ENCODE results near the gene ACSL1. TPM values are rescaled to one million over a fixed set of nuclear protein-coding genes. Genes with fewer than 3 reads are reported as not detected.

Gene ACSL1
- total RNA-seq, 2 experiments from 2014 or later, result 14.5 to 15.4 TPM

DNA sequence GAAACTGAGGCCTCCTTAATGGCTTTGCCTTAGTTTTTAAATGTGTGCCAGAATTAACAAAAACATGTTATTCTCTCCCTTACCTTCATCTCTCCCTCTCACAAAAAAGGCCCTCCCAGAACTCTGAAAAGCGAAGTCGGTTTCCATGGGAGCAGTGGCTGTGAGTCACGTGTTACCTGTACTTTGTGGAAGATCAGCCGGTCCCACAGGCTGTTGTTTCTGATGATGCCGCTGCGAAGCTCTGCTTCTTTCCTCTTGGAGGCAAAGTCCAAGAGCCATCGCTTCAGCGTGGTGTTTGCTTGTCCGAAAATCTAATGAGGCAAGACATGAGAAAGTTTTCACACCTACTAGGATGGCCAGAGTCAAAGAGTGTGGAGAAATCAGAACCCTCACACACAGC, 59.3 kb downstream of the ACSL1 start:
- peaks cover 34% of the 10 kb centered on the region for H3K4me1 Mint-ChIP-seq
- peaks cover 47% of the 10 kb centered on the region for H3K36me3 Mint-ChIP-seq (ENCODE audit: low read depth)
- H3K4me3 Mint-ChIP-seq, result no peak overlapping the region
- CTCF ChIA-PET, result interaction anchor here (0.6 kb wide), 1 partner anchor 221 kb away, joined by 3 read pairs; no protein-coding TSS in a partner anchor
- DNase-seq, result no peak
- H3K27ac Mint-ChIP-seq, result no peak overlapping the region
- no peaks in the 10 kb centered on the region for H3K27me3 Mint-ChIP-seq
- H3K9me3 Mint-ChIP-seq, result no peaks in the 10 kb centered on the region
- POLR2A ChIA-PET, result no interaction called here

DNA sequence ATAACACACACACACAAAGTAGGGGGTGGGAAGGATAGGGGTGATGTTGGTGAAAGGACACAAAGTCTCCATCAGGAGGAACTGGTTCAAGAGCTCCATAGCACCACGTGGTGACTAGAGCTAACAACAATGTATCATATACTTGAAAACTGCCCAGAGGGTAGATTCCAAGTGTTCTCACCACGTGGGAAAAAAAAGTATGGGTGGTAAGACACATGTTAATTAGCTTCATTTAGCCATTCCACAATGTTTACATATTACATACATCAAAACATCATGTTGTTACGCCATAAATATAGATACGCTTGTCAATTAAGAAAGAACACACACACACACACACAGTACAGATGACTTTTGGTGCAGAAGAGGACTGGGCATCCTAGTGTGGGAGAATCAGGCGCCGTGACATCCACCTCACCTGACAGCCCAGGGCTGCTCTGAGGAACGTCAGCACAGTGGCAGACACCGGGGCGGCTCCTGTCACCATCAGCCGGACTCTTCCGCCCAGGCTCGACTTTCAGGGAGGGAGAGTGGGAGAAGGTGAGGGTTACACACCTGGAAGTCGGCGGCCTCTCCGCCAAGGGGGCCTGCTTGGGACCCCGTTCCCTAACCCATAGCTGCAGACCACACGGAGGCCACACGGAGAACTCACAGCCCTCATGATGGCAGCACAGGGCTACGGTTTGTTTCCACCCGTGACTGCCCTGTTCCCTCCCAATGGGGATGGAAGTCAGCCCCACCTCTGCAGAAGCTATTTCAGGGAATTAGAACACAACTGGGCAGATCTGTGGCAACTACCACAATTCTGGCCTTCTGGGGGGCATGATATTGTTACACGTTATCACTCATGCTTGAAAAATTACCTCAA, 60.1 kb downstream of the ACSL1 start:
- ChIA-PET POLR2A (no interaction called here), CTCF (no interaction called here)
- Mint-ChIP-seq H3K27ac (peak overlapping the region; percentile 0), H3K4me3 (no peak overlapping the region), H3K36me3 (ENCODE audit: low read depth) (peaks cover 51% of the 10 kb centered on the region), H3K9me3 (no peaks in the 10 kb centered on the region), H3K27me3 (no peaks in the 10 kb centered on the region), H3K4me1 (peaks cover 36% of the 10 kb centered on the region)
- DNase-seq, result no peak

DNA sequence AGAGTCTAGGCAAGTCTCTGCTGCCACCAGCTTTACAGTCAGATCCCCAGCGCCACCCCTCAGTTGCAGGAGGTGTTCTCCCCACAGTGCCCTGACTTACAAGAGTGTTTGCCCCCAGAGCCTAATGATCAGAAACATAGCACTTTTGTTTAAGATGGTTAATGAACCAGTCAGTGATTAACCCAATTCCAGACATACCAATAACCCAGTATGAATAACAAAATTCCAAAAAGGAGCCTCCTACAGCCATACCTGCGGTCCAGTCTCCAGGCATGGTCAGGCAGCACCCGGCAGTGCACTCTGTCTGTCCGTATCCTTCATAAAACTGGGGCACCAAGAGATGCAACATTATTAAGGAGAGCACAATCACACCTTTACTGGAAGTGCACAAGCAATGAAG, 61.2 kb downstream of the ACSL1 start:
- H3K9me3 Mint-ChIP-seq, result no peaks in the 10 kb centered on the region
- no peaks in the 10 kb centered on the region for H3K27me3 Mint-ChIP-seq
- H3K36me3 Mint-ChIP-seq (ENCODE audit: low read depth), result peaks cover 57% of the 10 kb centered on the region
- POLR2A ChIA-PET, result no interaction called here
- H3K4me3 Mint-ChIP-seq, result no peak overlapping the region
- DNase-seq, result no peak
- CTCF ChIA-PET, result no interaction called here
- H3K27ac Mint-ChIP-seq, result no peak overlapping the region
- peaks cover 30% of the 10 kb centered on the region for H3K4me1 Mint-ChIP-seq

DNA sequence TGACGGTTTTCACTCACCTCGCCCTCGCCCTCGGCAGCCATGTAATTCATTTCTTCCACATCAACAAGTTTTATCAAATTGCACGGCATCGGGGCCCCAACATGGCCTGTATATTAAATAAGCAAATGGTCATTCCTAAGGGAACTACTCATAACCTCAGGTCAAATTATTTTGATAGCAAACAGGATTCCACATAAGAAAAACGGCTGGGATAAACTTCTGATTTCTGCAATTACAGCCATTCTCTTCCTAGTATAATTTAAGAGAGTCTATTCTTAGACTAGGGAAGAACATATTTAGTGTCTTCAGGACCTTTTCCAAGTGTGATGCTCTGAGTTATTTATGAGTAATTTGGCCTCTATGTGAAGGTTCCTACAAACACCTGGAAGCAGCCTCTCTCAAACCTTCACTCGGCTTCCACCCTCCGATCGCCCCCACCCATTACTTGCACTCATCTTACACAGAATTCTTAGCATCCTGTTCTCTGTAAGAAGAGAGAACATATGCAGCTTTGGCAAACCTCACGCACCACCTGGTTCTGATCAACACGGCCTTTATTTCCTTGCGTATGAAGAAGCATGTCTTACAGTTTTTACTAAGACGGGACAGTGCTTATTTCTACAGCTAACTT, 62.5 kb downstream of the ACSL1 start:
- Mint-ChIP-seq H3K36me3 (ENCODE audit: low read depth) (peaks cover 65% of the 10 kb centered on the region), H3K4me3 (no peak overlapping the region), H3K9me3 (no peaks in the 10 kb centered on the region), H3K27ac (peak overlapping the region; percentile 98), H3K27me3 (no peaks in the 10 kb centered on the region), H3K4me1 (peaks cover 26% of the 10 kb centered on the region)
- DNase-seq, result no peak
- CTCF ChIA-PET, result no interaction called here
- POLR2A ChIA-PET, result interaction anchor here (0.6 kb wide), 1 partner anchor 29 kb away, joined by 3 read pairs; no protein-coding TSS in a partner anchor

DNA sequence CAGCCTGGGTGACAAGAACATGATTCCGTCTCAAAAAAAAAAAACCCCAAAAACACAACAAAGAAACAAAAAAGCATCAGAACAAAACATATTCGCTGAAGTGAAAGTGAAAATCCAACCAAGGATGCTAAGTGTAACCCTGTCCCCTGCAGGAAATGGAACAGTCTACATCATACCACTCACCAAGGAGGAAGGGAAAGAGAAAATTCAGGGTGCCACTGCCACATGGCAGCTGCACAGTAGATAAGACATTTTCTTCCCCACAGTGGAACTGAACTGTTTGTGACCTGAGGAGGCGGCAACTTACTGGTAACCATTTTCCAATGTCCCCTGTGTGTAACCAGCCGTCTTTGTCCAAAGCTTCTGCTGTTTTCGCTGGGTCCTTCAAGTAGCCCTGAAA, 63.7 kb downstream of the ACSL1 start:
- H3K4me3 Mint-ChIP-seq, result peak overlapping the region; percentile 46
- no peaks in the 10 kb centered on the region for H3K9me3 Mint-ChIP-seq
- peaks cover 59% of the 10 kb centered on the region for H3K36me3 Mint-ChIP-seq (ENCODE audit: low read depth)
- peak; percentile 77 for DNase-seq
- H3K4me1 Mint-ChIP-seq, result peaks cover 26% of the 10 kb centered on the region
- no peaks in the 10 kb centered on the region for H3K27me3 Mint-ChIP-seq
- peak overlapping the region; percentile 98 for H3K27ac Mint-ChIP-seq
- ChIA-PET CTCF (interaction anchor here (0.9 kb wide), 1 partner anchor 17 kb away, joined by 3 read pairs; no protein-coding TSS in a partner anchor), POLR2A (no interaction called here)

DNA sequence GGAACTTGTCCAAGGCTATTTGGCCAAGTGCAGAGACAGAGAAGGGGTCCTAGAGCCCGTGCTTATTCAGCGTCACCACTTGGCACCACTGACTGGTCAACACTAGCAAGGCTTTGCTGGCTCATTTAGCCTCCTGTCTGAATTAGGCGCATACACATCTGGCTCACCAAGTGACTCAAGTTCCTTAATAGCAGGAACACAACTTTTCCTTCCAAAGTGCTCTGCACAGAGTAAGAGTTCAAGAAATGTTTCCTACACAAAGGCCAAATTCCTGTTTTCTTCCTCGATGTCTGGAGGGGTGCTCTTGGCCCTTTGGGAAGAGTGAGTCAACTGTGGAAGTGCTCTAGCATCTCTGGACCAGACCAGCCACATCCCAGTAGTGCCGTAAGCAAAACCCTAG, 65.1 kb downstream of the ACSL1 start:
- Mint-ChIP-seq H3K27ac (no peak overlapping the region), H3K9me3 (no peaks in the 10 kb centered on the region), H3K4me1 (peaks cover 26% of the 10 kb centered on the region), H3K27me3 (no peaks in the 10 kb centered on the region), H3K36me3 (ENCODE audit: low read depth) (peaks cover 53% of the 10 kb centered on the region), H3K4me3 (no peak overlapping the region)
- DNase-seq, result no peak
- CTCF ChIA-PET, result no interaction called here
- POLR2A ChIA-PET, result no interaction called here

DNA sequence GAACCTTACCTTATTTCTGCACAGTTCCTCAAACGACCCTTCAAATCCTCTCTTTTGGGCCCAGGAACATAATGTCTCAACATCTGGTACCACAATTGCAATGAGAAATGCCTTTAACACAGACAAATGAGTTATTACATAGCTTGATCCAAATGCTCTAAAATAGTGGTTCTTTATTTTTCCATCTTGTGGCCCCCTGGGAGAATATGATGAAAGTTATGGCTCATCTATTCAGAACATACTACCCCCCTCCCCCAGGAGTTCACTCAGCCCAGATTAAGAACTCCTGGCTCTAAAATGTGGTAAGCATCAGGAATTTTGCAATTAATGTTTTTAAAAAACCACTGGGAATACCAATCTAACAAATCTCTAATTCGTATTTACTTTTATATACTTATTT, 68.0 kb downstream of the ACSL1 start:
- no peak overlapping the region for H3K27ac Mint-ChIP-seq
- H3K4me3 Mint-ChIP-seq, result no peak overlapping the region
- H3K27me3 Mint-ChIP-seq, result no peaks in the 10 kb centered on the region
- H3K4me1 Mint-ChIP-seq, result peaks cover 17% of the 10 kb centered on the region
- POLR2A ChIA-PET, result no interaction called here
- CTCF ChIA-PET, result no interaction called here
- DNase-seq, result no peak
- peaks cover 43% of the 10 kb centered on the region for H3K36me3 Mint-ChIP-seq (ENCODE audit: low read depth)
- no peaks in the 10 kb centered on the region for H3K9me3 Mint-ChIP-seq

DNA sequence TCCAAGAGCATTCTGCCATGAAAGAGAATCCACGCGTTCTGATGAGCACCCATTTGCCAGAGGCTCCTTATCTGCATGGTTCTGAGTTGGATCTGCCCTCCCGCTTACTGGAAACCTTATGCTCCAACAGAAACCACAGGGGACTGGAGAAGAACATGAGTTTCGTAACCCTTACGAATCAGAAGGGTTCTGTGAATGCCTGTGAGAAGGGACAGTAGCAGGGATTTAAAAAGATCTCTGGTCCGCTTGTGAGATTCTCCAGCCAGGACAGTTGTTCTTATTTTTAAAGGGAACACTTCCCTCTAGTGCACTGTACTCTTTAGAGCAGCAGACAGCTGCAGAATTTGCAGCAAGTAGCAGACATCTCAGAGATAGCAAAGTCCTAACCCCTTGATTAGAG, 69.4 kb downstream of the ACSL1 start:
- H3K27ac Mint-ChIP-seq, result no peak overlapping the region
- ChIA-PET POLR2A (no interaction called here), CTCF (no interaction called here)
- peaks cover 7% of the 10 kb centered on the region for H3K4me1 Mint-ChIP-seq
- no peaks in the 10 kb centered on the region for H3K9me3 Mint-ChIP-seq
- no peak overlapping the region for H3K4me3 Mint-ChIP-seq
- H3K27me3 Mint-ChIP-seq, result no peaks in the 10 kb centered on the region
- no peak for DNase-seq
- H3K36me3 Mint-ChIP-seq (ENCODE audit: low read depth), result peaks cover 34% of the 10 kb centered on the region

DNA sequence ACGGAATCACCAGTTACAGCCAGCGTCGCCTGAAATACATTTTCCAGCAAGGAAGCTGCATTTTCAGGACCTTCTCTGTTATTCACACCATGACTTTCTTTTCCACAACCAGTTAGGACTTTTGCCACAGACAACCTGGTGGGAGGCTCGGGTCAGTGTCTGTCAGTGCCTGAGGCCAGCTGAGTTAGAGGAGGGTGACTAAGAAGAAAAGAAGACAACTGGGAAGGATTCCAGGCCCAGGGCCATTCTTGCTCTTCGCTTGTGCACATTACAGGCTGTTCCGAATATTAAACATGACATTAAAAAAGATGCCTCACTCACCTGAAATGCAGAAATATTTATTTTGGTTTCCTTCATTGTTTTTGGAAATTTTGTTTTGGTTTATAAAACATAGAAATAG, 70.5 kb downstream of the ACSL1 start:
- H3K4me1 Mint-ChIP-seq, result peaks cover 6% of the 10 kb centered on the region
- H3K36me3 Mint-ChIP-seq (ENCODE audit: low read depth), result peaks cover 25% of the 10 kb centered on the region
- H3K27me3 Mint-ChIP-seq, result no peaks in the 10 kb centered on the region
- POLR2A ChIA-PET, result no interaction called here
- H3K4me3 Mint-ChIP-seq, result no peak overlapping the region
- no peak overlapping the region for H3K27ac Mint-ChIP-seq
- DNase-seq, result no peak
- no peaks in the 10 kb centered on the region for H3K9me3 Mint-ChIP-seq
- CTCF ChIA-PET, result interaction anchor here (1.4 kb wide), 1 partner anchor 21 kb away, joined by 3 read pairs; the partner anchor contains the start of gene CENPU

DNA sequence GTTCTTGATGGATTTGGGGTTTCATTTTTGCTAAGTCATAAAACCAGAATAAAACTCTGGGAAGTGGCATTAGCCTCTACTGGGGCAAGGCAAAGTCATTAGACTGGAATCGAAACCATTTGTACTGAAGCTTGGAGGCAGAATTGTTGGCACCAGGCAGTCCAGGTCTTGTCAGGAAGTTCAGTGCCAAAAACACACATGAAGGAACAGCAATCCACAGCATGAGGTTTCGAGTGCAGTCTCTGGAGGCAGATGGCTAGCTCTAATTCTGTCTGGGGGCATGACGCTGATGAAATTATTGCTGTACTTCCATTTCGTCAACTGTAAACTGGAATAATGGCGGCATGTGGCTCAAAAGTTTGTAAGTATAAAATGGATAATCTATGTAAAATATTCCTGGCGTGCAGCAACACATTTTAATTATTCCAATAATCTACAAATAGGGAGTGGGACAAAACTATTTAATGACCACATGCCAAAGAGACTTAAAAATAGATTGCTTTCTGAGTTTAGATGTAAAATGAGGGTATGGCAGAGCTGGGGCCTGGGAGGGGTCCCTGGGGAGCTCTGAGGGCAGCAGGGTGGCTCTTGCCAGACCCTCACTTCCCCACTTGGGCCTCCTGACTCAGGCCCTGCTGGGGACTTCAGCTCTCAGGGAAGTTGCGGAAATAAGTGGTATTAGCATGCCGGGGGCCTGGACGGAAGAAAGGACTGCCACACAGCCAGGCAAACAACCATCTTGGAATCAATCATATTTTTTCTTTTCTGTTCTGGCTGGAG, 73.1 kb downstream of the ACSL1 start:
- H3K4me1 Mint-ChIP-seq, result peaks cover 4% of the 10 kb centered on the region
- H3K9me3 Mint-ChIP-seq, result no peaks in the 10 kb centered on the region
- no peak for DNase-seq
- no peaks in the 10 kb centered on the region for H3K27me3 Mint-ChIP-seq
- ChIA-PET CTCF (interaction anchor here (0.9 to 1.3 kb wide), 2 partner anchors 10 to 103 kb away, joined by 3 read pairs; partner anchors contain the start of gene PRIMPOL), POLR2A (no interaction called here)
- H3K4me3 Mint-ChIP-seq, result no peak overlapping the region
- H3K36me3 Mint-ChIP-seq (ENCODE audit: low read depth), result peaks cover 10% of the 10 kb centered on the region
- H3K27ac Mint-ChIP-seq, result no peak overlapping the region

DNA sequence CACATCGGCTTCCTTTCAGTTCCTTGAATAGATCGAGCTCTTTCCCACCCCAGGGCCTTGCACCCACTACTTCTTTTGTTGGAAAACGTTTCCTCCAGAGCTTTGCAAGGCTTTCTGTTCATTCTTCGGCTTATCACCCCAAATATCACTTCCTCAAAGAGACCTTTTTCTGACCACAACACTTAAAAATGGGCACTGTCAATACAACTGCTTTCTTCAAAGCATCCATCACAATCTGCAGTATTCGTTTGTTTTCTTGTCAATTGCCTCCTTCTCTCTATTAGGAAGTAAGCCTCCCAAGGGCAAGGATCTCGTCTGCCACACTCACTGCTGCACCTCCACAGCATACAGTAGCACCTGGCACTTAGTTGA, 74.2 kb downstream of the ACSL1 start:
- ChIA-PET CTCF (interaction anchor here (0.9 kb wide), 1 partner anchor 9 kb away, joined by 3 read pairs; no protein-coding TSS in a partner anchor), POLR2A (no interaction called here)
- peaks cover 6% of the 10 kb centered on the region for H3K4me1 Mint-ChIP-seq
- no peak for DNase-seq
- peaks cover 5% of the 10 kb centered on the region for H3K36me3 Mint-ChIP-seq (ENCODE audit: low read depth)
- H3K9me3 Mint-ChIP-seq, result no peaks in the 10 kb centered on the region
- no peak overlapping the region for H3K4me3 Mint-ChIP-seq
- no peak overlapping the region for H3K27ac Mint-ChIP-seq
- no peaks in the 10 kb centered on the region for H3K27me3 Mint-ChIP-seq

DNA sequence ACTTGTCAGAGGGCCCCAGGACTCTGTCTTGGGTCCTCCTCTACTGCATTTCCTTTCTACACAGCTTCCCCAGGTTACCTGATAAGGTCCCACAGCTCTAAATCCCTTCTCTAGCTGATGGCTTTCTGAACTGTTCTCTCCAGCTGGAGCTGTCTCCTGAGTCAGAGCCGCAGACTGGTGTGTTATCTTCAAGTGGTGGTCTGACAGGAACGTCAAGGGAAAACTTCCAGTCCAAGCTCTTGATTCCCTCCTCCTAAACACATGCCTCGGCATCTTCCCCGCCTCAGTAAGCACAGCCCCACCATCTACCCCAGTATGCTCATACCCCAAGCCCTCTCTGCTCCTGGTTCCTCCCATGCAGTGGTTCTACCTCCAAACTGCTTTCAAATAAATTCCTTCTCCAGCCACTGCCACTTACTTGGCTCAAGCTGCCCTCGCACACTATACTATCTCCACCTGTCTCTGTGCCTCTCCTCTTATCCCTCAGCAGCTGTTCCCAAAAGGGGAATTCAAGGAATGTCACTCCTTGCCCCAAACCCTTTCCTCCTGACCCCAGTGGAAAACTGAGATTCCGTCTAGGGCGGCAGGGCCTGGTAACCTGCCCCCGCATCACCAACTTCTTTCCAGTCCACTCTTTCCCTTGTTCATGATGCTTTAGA, 74.7 kb downstream of the ACSL1 start:
- Mint-ChIP-seq H3K4me3 (no peak overlapping the region), H3K9me3 (no peaks in the 10 kb centered on the region), H3K27me3 (no peaks in the 10 kb centered on the region), H3K36me3 (ENCODE audit: low read depth) (peaks cover 5% of the 10 kb centered on the region), H3K4me1 (peaks cover 11% of the 10 kb centered on the region), H3K27ac (no peak overlapping the region)
- ChIA-PET POLR2A (no interaction called here), CTCF (no interaction called here)
- no peak for DNase-seq

DNA sequence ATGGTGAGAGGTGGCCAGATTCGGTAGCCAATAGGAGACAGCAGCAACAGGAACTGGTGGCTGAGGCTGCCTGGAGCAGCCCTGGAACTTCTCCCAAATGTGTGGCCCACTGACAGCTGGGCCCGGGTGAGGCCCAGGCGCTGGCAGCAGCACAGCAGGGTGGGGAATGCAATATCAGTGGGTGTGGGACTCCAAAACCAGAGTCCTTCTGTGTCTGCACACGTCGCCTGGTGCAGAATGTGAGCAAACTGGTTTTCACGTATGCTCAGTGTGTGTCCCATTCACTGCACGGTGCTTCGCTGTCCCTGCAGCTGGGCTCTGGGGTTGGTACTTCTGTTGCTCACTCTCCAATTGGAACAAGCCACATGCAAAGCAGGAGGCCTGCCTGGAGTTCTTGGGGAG, 77.5 kb downstream of the ACSL1 start:
- CTCF ChIA-PET, result no interaction called here

More for the DNA sequence above, 77.5 kb downstream of the ACSL1 start:
- no peak overlapping the region for H3K4me3 Mint-ChIP-seq
- no peak for DNase-seq
- H3K27me3 Mint-ChIP-seq, result no peaks in the 10 kb centered on the region
- H3K27ac Mint-ChIP-seq, result no peak overlapping the region
- H3K9me3 Mint-ChIP-seq, result no peaks in the 10 kb centered on the region
- H3K36me3 Mint-ChIP-seq (ENCODE audit: low read depth), result no peaks in the 10 kb centered on the region
- H3K4me1 Mint-ChIP-seq, result peaks cover 16% of the 10 kb centered on the region
- POLR2A ChIA-PET, result no interaction called here

Data from activated CD4-positive, alpha-beta T cell treated with anti-CD3 and anti-CD28 coated beads, Interleukin-2, amount 10 ng/mL, durations not matched to agents 7 days and 5 days (primary cell).